ENCODE data around the gene CENPW.

Gene CENPW

GRCh38 chr6:126339796-126340609 is at the start of gene CENPW:
Gene CENPW (plus strand): TSS chr6:126340115. CDS start chr6:126340274, 159 bp downstream.
- Mint-ChIP-seq H3K9me3 (no peaks in the 10 kb centered on the region), H3K4me3 (no peak within 1 kb of the TSS), H3K36me3 (ENCODE audit: low read depth) (no peaks in the 10 kb centered on the region), H3K27ac (peak within 1 kb of the TSS in 1 of 3 experiments; percentile 46), H3K4me1 (peaks cover 27% of the 10 kb centered on the region), H3K27me3 (ENCODE audit: low read depth) (no peaks in the 10 kb centered on the region)
- no peak for TF ChIP-seq CTCF (IDR thresholded peaks at IDR 0.05; ENCODE audit: unreplicated experiment in 3 of 3)

DNA sequence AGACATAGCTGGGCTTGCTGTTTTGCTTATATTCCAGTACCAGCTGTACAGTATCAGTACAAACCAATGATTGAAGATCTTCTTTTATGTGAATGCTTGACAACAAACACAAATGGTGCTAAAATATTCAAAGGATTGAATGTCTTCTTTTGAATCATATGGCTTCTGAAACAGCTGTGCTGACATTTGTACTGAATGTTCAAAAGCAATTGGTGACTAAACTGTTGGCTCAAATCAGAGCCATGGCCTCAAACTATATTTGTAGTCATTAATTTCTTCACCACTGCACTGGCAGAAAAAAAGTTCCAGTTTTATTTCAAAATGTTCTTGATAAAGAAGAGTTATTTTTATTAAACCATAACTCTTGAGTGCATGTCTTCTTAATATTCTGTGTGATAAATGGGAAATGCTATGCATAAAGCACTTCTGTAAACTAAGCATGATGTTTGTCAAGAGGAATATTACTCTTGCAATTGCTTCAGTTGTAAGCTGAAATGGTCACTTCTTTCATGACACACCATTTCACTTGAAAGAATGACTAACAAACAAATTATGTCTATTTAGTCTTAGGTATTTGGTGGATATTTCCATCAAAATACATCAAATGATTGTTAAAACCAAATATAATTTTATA is 45.9 kb upstream of the CENPW start:
- peaks cover 4% of the 10 kb centered on the region for H3K9me3 Mint-ChIP-seq
- no peak overlapping the region for H3K27ac Mint-ChIP-seq
- no peak overlapping the region for H3K4me3 Mint-ChIP-seq
- no peaks in the 10 kb centered on the region for H3K27me3 Mint-ChIP-seq (ENCODE audit: low read depth)
- H3K4me1 Mint-ChIP-seq: no peaks in the 10 kb centered on the region
- H3K36me3 Mint-ChIP-seq (ENCODE audit: low read depth): no peaks in the 10 kb centered on the region
- TF ChIP-seq CTCF (IDR thresholded peaks at IDR 0.05; ENCODE audit: unreplicated experiment in 3 of 3): no peak

- H3K9me3 Mint-ChIP-seq: peaks cover 7% of the 10 kb centered on the region
- no peaks in the 10 kb centered on the region for H3K4me1 Mint-ChIP-seq
- no peak overlapping the region for H3K4me3 Mint-ChIP-seq
- peak overlapping the region in 1 of 3 experiments; percentile 29 for H3K27ac Mint-ChIP-seq
- TF ChIP-seq CTCF (IDR thresholded peaks at IDR 0.05; ENCODE audit: unreplicated experiment in 3 of 3): no peak
- no peaks in the 10 kb centered on the region for H3K27me3 Mint-ChIP-seq (ENCODE audit: low read depth)
- H3K36me3 Mint-ChIP-seq (ENCODE audit: low read depth): no peaks in the 10 kb centered on the region
Observed at GRCh38 chr6:126300126-126300525, 39.8 kb upstream of the CENPW start.

- H3K36me3 Mint-ChIP-seq (ENCODE audit: low read depth): no peaks in the 10 kb centered on the region
Observed at GRCh38 chr6:126300735-126301134, 39.2 kb upstream of the CENPW start.

GRCh38 chr6:126302191-126302590 is 37.7 kb upstream of the CENPW start:
- peaks cover 7% of the 10 kb centered on the region for H3K9me3 Mint-ChIP-seq
- no peaks in the 10 kb centered on the region for H3K27me3 Mint-ChIP-seq (ENCODE audit: low read depth)
- no peak overlapping the region for H3K27ac Mint-ChIP-seq
- no peak overlapping the region for H3K4me3 Mint-ChIP-seq
- TF ChIP-seq CTCF (IDR thresholded peaks at IDR 0.05; ENCODE audit: unreplicated experiment in 3 of 3): no peak
- no peaks in the 10 kb centered on the region for H3K4me1 Mint-ChIP-seq
- H3K36me3 Mint-ChIP-seq (ENCODE audit: low read depth): no peaks in the 10 kb centered on the region

More at GRCh38 chr6:126300735-126301134, 39.2 kb upstream of the CENPW start:
- no peak for TF ChIP-seq CTCF (IDR thresholded peaks at IDR 0.05; ENCODE audit: unreplicated experiment in 3 of 3)
- Mint-ChIP-seq H3K9me3 (peaks cover 7% of the 10 kb centered on the region), H3K4me1 (no peaks in the 10 kb centered on the region), H3K27ac (peak overlapping the region in 1 of 3 experiments; percentile 29), H3K27me3 (ENCODE audit: low read depth) (no peaks in the 10 kb centered on the region), H3K4me3 (no peak overlapping the region)

Data from nephron (organoid).